HT-29 (cell line): ENCODE data around the gene MMS19. TPM values are rescaled to one million over a fixed set of nuclear protein-coding genes. Genes with fewer than 3 reads are reported as not detected.
"Not testable (repeated sequence)": the region's sequence is repeated elsewhere in the genome, so short reads cannot be mapped to it uniquely, and the experiment has no call there.

Source experiments
- DNase-seq: peaks from one replicate; pipeline ENCODE4 v3.0.0-alpha.2; 2015; ENCODE audit warnings: low spot score
- small RNA-seq: library from RNA; depleted of rRNA; stranded (forward); fragments of <200 nt; gene quantifications from one replicate; pipeline ENCODE3, GENCODE V24; 2014
- total RNA-seq: library from RNA; depleted of rRNA; stranded (reverse); fragments of >200 nt; shearing (Covaris generic); gene quantifications from 2 replicates; pipeline ENCODE4 v1.2.3, GENCODE V29; 2014; rRNA removed

Gene MMS19
- total RNA-seq, 1 experiment from 2014 or later = 78.7 TPM

DNA sequence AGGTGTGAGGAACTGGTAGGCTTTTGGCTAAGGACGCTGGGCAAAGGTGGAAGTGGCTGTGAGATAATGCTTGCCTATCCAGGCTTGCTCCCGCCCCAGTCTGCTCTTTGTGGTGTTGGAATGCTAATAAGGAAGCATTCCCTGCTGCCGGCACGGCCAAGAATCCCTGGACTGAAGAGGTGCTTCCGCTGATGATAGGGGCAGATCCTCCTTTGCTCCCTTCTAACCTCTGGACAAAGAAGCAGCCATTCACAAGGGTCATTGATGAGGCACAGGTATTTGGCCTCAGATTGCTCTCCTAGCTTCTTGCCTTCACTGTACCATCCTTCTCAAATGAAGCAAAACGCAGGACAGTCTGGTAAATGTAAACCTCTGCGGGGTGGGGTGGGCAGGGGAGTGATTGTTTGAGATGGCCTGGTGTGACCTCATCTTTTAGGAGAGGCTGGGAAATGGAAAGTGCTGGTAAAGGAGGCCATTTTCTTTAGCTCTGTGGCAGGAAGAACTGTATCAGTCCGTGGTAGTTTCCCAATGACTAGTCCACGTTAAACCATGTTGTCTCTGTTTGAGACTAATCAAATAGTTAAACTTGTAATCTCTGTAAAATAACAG is 70.5 kb downstream of the MMS19 start:
- peak; percentile 79 for DNase-seq

DNA sequence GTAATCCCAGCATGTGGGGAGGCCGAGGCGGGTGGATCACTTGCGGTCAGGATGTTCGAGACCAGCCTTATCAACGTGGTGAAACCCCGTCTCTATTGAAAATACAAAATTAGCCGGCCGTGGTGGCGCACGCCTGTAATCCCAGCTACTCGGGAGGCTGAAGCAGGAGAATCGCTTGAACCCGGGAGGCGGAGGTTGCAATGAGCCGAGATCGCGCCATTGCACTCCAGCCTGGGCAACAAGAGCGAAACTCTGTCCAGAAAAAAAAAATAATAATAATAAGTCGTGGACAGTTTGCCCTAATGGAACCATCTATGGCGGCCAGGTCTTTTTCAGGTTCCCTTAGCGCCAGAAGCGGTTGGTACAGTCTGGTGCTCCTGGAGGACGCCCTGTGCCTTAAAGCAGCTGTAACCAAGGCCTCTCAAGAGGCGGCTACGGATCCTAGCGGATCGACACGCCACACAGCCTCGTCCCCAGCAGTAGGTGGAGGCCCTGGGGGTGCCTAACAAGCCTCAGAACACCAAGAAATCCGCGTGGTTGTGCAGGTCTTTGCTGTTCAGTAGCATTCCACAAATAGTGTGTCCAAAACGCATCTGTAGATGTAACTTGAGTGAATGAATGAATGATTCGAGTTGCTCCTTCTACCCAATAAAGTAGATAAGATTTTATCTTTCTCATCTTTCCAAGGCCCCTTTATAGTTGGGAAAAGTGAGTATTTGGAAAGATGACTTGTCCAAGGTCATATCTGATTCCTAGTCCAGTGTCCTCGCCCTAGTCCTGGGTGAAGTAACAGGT is 71.2 kb downstream of the MMS19 start:
- peak; percentile 62 for DNase-seq

DNA sequence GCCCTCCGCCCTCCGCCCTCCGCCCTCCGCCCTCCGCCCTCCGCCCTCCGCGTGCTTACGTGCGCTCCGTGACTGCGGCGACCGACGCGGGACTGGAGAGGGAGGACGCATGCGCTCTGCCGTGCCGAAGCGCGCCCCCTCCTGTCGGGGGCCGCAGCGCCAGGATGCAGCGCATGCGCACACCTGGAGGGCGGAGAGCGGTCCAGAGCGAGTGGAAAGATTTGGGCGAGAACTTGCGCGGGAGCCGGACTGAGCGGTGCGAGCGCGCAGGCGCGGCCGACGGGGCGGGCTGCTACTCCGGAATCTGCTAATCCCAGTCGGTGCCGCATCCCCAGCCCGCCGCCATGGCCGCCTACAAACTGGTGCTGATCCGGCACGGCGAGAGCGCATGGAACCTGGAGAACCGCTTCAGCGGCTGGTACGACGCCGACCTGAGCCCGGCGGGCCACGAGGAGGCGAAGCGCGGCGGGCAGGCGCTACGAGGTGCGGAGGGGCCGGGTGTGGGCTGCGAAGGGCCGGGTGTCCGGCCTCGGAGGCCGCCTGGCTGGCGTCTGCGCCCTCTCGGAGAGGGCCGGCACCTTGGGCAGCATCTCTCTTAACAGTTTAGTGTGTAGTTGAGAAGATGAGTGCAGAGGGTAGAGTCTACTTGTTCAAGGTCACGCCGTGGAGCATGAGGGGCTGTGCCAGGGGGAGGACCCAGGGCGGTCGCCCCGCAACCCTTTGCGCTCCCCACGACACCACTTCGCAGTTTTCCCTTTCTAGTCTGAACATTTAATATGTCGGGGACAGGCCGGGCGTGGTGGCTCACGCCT is 72.1 kb downstream of the MMS19 start, which contains the start of gene PGAM1:
PGAM1 (plus strand) TSS at position 228 of the 812 bp plus-strand sequence; CDS start at position 345, 117 bp downstream.
- peak; percentile 98 for DNase-seq

DNA sequence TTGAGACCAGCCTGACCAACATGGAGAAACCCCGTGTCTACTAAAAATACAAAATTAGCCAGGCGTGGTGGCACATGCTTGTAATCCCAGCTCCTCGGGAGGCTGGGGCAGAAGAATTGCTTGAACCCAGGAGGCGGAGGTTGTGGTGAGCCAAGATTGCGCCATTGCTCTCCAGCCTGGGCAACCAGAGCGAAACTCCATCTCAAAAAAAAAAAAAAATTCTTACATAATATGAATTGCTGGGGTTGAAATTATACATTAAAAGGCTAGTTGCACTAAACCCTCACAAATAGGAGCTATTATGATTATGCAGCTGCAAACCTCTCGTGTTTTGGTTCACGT is 74.5 kb downstream of the MMS19 start:
- not testable (repeated sequence) for DNase-seq

DNA sequence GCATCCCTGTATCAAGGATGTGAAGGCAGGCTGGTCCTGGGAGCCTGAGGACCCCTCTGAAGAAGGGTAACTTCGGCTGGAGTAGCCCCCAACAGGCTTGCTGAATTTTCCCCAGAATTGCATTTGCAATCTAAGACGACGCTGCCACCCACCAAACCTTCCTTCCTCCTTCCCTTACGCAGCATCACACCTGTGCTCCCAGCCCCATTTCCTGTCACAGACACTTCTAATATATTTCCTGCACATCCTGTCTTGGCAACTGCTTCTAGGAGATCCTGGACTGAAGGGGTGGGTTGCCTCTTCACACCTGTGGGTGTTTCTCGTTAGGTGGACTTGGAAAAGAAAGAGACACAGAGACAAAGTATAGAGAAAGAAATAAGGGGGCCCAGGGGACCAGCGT is 81.7 kb downstream of the MMS19 start:
- no peak for DNase-seq

DNA sequence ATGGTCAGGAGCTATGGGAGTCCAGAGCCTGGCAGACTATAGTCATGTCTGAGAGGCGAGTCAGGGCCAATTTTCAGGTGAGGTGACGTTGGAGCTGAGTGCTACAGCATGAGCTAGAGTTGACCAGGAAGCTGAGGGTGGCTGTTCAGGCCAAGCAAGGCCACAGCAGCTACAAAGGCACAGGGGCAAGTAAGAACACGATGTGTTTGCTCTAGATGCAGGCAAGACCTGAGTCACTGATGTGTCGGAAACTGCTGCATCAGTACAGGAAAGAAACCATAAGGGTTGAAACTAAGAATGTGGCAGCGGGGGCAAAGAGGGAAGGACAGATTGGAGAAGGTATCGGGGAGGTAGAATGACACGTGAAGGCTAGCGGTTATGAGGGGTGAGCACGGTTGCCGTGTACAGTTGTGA is 85.3 kb downstream of the MMS19 start:
- no peak for DNase-seq

DNA sequence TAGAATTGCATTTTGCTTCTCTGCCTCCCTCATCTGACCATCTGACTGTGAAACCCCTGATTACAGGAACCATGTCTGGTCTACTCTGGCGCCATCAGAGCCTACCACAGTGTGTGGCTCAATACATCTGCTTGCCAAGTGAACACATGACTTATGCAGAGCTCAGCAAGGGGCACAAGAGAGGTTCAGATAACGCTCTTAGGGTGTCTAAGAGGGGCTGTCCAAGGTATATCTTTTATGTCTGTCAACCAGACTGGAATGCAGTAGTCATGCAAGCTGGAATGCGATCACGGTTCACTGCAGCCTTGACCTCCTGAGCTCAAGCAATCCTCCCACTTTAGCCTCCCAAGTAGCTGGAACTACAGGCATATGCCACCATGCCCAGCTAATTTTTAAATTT is 86.8 kb downstream of the MMS19 start:
- DNase-seq = no peak

DNA sequence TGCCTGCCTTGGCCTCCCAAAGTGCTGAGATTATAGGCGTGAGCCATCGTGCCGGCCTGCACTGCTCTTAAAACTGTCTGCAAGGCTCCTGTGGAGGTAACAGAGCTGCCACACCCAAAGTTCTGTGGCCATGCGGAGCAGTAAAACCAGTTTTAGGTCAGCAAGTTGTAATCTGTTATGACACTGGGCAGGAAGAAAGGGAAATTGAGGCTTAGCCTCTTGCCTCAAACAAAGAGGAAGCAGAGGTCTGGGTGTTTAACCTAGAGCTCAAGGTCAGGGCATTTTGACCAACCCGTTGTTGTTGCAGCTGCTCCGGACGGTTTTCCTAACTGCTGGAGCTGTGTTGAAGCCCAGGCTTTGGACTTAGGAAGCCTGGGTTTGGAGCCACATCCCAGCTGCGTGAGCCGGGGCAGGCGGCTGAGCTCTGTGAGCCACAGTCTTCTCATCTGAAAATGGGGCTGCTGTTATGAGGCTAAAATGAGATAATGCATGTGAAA is 89.7 kb downstream of the MMS19 start:
- no peak for DNase-seq

Small RNA genes lying within 50 kb of the gene (small RNA-seq; reads per million reads assigned to genes)
- not detected for gene RF00019

Other genes starting within 250 kb of the MMS19 start
- 4.6 and 5.2 TPM in 2 replicates for gene ARHGAP19, start 205.8 kb downstream of the MMS19 start, total RNA-seq
- gene FRAT1, start 179.2 kb downstream of the MMS19 start, total RNA-seq = 3.7 and 5.8 TPM in 2 replicates
- 29.1 and 30.3 TPM in 2 replicates for gene FRAT2, start 163.7 kb downstream of the MMS19 start, total RNA-seq
- gene RRP12, start 97.1 kb downstream of the MMS19 start, total RNA-seq = 67.7 and 76.2 TPM in 2 replicates
- gene PGAM1, start 72.2 kb downstream of the MMS19 start, total RNA-seq = 362 and 400 TPM in 2 replicates
- 35.6 and 44.3 TPM in 2 replicates for gene EXOSC1, start 52.4 kb downstream of the MMS19 start, total RNA-seq
- 43.8 and 48.4 TPM in 2 replicates for gene ZDHHC16, start 52.2 kb downstream of the MMS19 start, total RNA-seq
- gene UBTD1, start 502 bp upstream of the MMS19 start, total RNA-seq = 21.2 and 23.5 TPM in 2 replicates
- 0.23 TPM in 1 of 2 replicates, not detected in the other for gene ANKRD2, start 74.4 kb upstream of the MMS19 start, total RNA-seq
- 0.26 and 0.36 TPM in 2 replicates for gene HOGA1, start 86.0 kb upstream of the MMS19 start, total RNA-seq
- not detected in 2 replicates for gene C10orf62, start 91.3 kb upstream of the MMS19 start, total RNA-seq
- gene MORN4, start 135.1 kb upstream of the MMS19 start, total RNA-seq = 0.29 and 1.2 TPM in 2 replicates
- gene PI4K2A, start 142.2 kb upstream of the MMS19 start, total RNA-seq = 10.4 and 11.2 TPM in 2 replicates
- 31.9 and 35.5 TPM in 2 replicates for gene AVPI1, start 188.8 kb upstream of the MMS19 start, total RNA-seq
- gene MARVELD1, start 215.3 kb upstream of the MMS19 start, total RNA-seq = 24.5 and 24.9 TPM in 2 replicates
- gene ZFYVE27, start 238.7 kb upstream of the MMS19 start, total RNA-seq = 34.6 and 45.5 TPM in 2 replicates